Small intestine (tissue), 7 donors: ENCODE results near the gene SREK1. TPM values are rescaled to one million over a fixed set of nuclear protein-coding genes. Genes with fewer than 3 reads are reported as not detected.

Experiments used
- DNase-seq, 2 donors: peaks; one replicate each; pipeline versions ENCODE4 v3.0.0 to v3.0.0-alpha.2; 2013
- FAIRE-seq: peaks from 2 replicates; lab custom pipeline; 2012; peaks lifted over from hg19 to GRCh38; lab: Jason Lieb, UNC
- H3K27ac ChIP-seq, 3 donors: one replicate each; pipeline ENCODE4 v1.5.1; 2013; ENCODE audit warnings: low read length in 2 of 3, mild to moderate bottlenecking in 2 of 3, control low read depth in 1 of 3, inconsistent platforms in 1 of 3, low read depth in 1 of 3, moderate library complexity in 1 of 3
- H3K27me3 ChIP-seq, 3 donors: one replicate each; pipeline ENCODE4 v1.6.1; 2013; ENCODE audit warnings: low read length in 3 of 3, inconsistent platforms in 1 of 3; ENCODE audit not compliant: control insufficient read depth in 3 of 3, insufficient read depth in 3 of 3
- H3K36me3 ChIP-seq, 3 donors: one replicate each; pipeline ENCODE4 v1.6.1; 2013; ENCODE audit warnings: low read length in 3 of 3, inconsistent platforms in 1 of 3, low read depth in 1 of 3, mild to moderate bottlenecking in 1 of 3, moderate library complexity in 1 of 3; ENCODE audit not compliant: control insufficient read depth in 3 of 3, insufficient read depth in 2 of 3
- H3K4me1 ChIP-seq, 3 donors: one replicate each; pipeline ENCODE4 v1.6.1; 2013; ENCODE audit warnings: low read length in 2 of 3, inconsistent platforms in 1 of 3, low read depth in 1 of 3, mild to moderate bottlenecking in 1 of 3, moderate library complexity in 1 of 3; ENCODE audit not compliant: control insufficient read depth in 3 of 3, insufficient read depth in 2 of 3
- H3K4me3 ChIP-seq, 3 donors: one replicate each; pipeline ENCODE4 v1.5.1; 2013; ENCODE audit warnings: low read length in 3 of 3, control low read depth in 1 of 3, inconsistent platforms in 1 of 3, low read depth in 1 of 3, mild to moderate bottlenecking in 1 of 3, moderate library complexity in 1 of 3
- H3K9me3 ChIP-seq, 2 donors: one replicate each; pipeline ENCODE4 v1.6.1; 2013; ENCODE audit warnings: low read depth in 1 of 2, low read length in 1 of 2; ENCODE audit not compliant: control insufficient read depth in 2 of 2, insufficient read depth in 1 of 2
- WGBS, 3 donors: extraction: QIAGEN DNeasy Blood & Tissue Kit; methylation state at CpG; one replicate each; pipeline ENCODE4 v1.1.7; 2013; 5-methylcytosine and 5-hydroxymethylcytosine counted together
- polyA plus RNA-seq, 4 donors: library from polyadenylated mRNA; stranded (reverse) in 3 of 4; unstranded in 1 of 4; fragments of 200-250 nt in 3 of 4; fragments of 120-200 nt in 1 of 4; gene quantifications; one replicate each; pipeline versions ENCODE4 v1.2.1 to v1.2.3, GENCODE V29; 2013
- donor health status: healthy with polysubstance abuse.
- donor health status: control.
- donor health status: control.
- donor health status: Bipolar disorder and iron deficiency.
- donor health status: healthy.

SREK1 gene
- polyA plus RNA-seq, 4 donors: 18.1 to 121 (median 25.1) TPM

- 81 to 84% (median 83%) methylated on average over 4 of the region's 4 CpGs for WGBS, 3 donors
Measured at GRCh38 chr5:66169534-66169933, 25.4 kb downstream of the SREK1 start.

GRCh38 chr5:66170195-66170919 lies 26.3 kb downstream of the SREK1 start:
- 92 to 95% (median 94%) methylated on average over 10 of the region's 10 CpGs for WGBS, 3 donors
- H3K4me3 ChIP-seq: no peak overlapping the region
- no peak overlapping the region for H3K27ac ChIP-seq
- H3K36me3 ChIP-seq: peaks cover 0 to 16% (median 11%) of the 10 kb centered on the region in 3 donors
- DNase-seq: no peak
- FAIRE-seq: no peak
- no peaks in the 10 kb centered on the region for H3K27me3 ChIP-seq
- no peaks in the 10 kb centered on the region for H3K4me1 ChIP-seq
- no peaks in the 10 kb centered on the region for H3K9me3 ChIP-seq

More at GRCh38 chr5:66169534-66169933, 25.4 kb downstream of the SREK1 start:
- H3K27me3 ChIP-seq: no peaks in the 10 kb centered on the region
- no peak overlapping the region for H3K4me3 ChIP-seq
- peaks cover 0 to 16% (median 10%) of the 10 kb centered on the region in 3 donors for H3K36me3 ChIP-seq
- FAIRE-seq: no peak
- H3K4me1 ChIP-seq: no peaks in the 10 kb centered on the region
- H3K27ac ChIP-seq: no peak overlapping the region
- no peak for DNase-seq
- no peaks in the 10 kb centered on the region for H3K9me3 ChIP-seq

GRCh38 chr5:66171349-66172344 lies 27.5 kb downstream of the SREK1 start:
- WGBS, 3 donors: 58 to 60% (median 58%) methylated on average over 6 of the region's 6 CpGs
- H3K4me1 ChIP-seq: no peaks in the 10 kb centered on the region
- H3K4me3 ChIP-seq: no peak overlapping the region
- no peaks in the 10 kb centered on the region for H3K9me3 ChIP-seq
- DNase-seq (peak; percentile 39 to 49), FAIRE-seq (peak; percentile 78)
- no peak overlapping the region for H3K27ac ChIP-seq
- peaks cover 0 to 13% (median 12%) of the 10 kb centered on the region in 3 donors for H3K36me3 ChIP-seq
- no peaks in the 10 kb centered on the region for H3K27me3 ChIP-seq

GRCh38 chr5:66174338-66174737 lies 30.2 kb downstream of the SREK1 start:
- H3K4me3 ChIP-seq: no peak overlapping the region
- no peaks in the 10 kb centered on the region for H3K9me3 ChIP-seq
- no peak overlapping the region for H3K27ac ChIP-seq
- FAIRE-seq (no peak), DNase-seq (no peak)
- no peaks in the 10 kb centered on the region for H3K27me3 ChIP-seq
- H3K4me1 ChIP-seq: no peaks in the 10 kb centered on the region
- WGBS, 3 donors: 64 to 89% (median 69%) methylated on average over 3 of the region's 3 CpGs
- peaks cover 0 to 13% (median 3%) of the 10 kb centered on the region in 3 donors for H3K36me3 ChIP-seq

GRCh38 chr5:66178799-66179198 lies 34.7 kb downstream of the SREK1 start:
- peaks cover 0 to 12% (median 0%) of the 10 kb centered on the region in 3 donors for H3K36me3 ChIP-seq

GRCh38 chr5:66179297-66180051 lies 35.4 kb downstream of the SREK1 start:
- peaks cover 0 to 12% (median 2%) of the 10 kb centered on the region in 3 donors for H3K36me3 ChIP-seq
- no peaks in the 10 kb centered on the region for H3K27me3 ChIP-seq
- H3K4me1 ChIP-seq: no peaks in the 10 kb centered on the region
- H3K9me3 ChIP-seq: no peaks in the 10 kb centered on the region
- no peak overlapping the region for H3K27ac ChIP-seq
- WGBS, 3 donors: 77 to 85% (median 81%) methylated on average over 1 of the region's 1 CpG
- FAIRE-seq (no peak), DNase-seq (no peak)
- H3K4me3 ChIP-seq: no peak overlapping the region

More at GRCh38 chr5:66178799-66179198, 34.7 kb downstream of the SREK1 start:
- Histone ChIP-seq H3K4me1 (no peaks in the 10 kb centered on the region), H3K27ac (no peak overlapping the region), H3K27me3 (no peaks in the 10 kb centered on the region), H3K9me3 (no peaks in the 10 kb centered on the region), H3K4me3 (no peak overlapping the region)
- 66 to 85% (median 85%) methylated on average over 1 of the region's 1 CpG for WGBS, 3 donors
- DNase-seq (no peak), FAIRE-seq (no peak)

GRCh38 chr5:66180282-66181155 lies 36.4 kb downstream of the SREK1 start:
- WGBS, 3 donors: 82 to 94% (median 90%) methylated on average over 3 of the region's 3 CpGs
- peaks cover 0 to 10% (median 2%) of the 10 kb centered on the region in 3 donors for H3K36me3 ChIP-seq
- H3K4me1 ChIP-seq: no peaks in the 10 kb centered on the region
- DNase-seq (no peak), FAIRE-seq (peak; percentile 10)
- no peaks in the 10 kb centered on the region for H3K9me3 ChIP-seq
- H3K4me3 ChIP-seq: no peak overlapping the region
- H3K27ac ChIP-seq: no peak overlapping the region
- no peaks in the 10 kb centered on the region for H3K27me3 ChIP-seq
